ENCODE results near the gene MAD1L1. TPM values are rescaled to one million over a fixed set of nuclear protein-coding genes. Genes with fewer than 3 reads are reported as not detected.

Gene MAD1L1
- total and polyA plus RNA-seq, 2 of the 13 experiments (the other 11 are each of a cell fraction or from before 2014, with no cell fraction given): 17.4 to 64.7 TPM

DNA sequence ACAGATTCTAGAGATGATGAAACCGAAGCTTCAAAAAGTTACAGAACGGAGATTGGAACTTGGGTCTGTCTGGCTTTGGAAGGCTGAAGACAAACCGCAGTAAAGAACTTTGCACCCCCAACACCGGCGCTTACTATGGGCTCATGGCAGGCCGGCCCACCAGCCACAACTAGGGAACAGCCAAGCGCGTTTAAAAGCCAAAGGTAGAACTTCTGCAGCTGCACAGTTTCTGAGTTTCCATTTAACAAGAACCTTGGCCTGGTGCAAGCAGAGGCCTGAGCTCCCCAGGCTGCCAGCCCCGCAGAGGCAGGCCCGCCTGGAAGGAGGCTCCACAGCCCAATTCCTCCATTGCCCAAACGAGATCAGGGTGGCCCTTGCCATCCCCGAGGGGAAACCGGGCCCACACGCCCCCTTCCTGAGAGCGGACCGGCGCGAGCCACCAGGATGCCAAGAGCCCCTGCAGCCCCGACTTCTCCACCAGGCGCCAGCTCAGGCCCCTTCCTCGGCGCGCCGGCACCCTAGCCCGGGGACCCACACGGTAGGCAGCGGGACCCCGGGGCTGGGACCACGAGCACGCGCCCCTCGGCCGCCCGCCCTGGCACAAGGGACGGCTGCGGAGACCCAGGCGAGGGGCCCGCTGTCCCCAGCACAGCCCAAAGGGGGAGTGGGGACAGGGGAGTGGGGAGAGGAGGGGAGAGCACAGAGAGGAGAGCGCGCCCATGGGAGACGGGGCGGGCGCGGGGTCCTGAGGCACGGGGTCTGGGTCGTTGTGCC lies 566 bp downstream of the MAD1L1 start (continued):
- no peak for TF ChIP-seq MAFK (conservative IDR thresholded peaks at IDR 0.05 in 1 of 2, IDR thresholded peaks at IDR 0.05 in 1 of 2; ENCODE audit: low read length in 2 of 2)
- TF ChIP-seq, protein P1, sequence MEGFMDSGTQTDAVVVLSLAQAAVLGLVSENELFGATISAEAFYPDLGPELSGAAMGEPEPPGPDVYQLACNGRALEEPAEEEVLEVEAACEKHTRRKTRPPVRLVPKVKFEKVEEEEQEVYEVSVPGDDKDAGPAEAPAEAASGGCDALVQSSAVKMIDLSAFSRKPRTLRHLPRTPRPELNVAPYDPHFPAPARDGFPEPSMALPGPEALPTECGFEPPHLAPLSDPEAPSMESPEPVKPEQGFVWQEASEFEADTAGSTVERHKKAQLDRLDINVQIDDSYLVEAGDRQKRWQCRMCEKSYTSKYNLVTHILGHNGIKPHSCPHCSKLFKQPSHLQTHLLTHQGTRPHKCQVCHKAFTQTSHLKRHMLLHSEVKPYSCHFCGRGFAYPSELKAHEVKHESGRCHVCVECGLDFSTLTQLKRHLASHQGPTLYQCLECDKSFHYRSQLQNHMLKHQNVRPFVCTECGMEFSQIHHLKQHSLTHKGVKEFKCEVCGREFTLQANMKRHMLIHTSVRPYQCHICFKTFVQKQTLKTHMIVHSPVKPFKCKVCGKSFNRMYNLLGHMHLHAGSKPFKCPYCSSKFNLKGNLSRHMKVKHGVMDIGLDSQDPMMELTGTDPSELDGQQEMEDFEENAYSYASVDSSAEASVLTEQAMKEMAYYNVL (CRISPR knock-in tag; IDR thresholded peaks at IDR 0.05; ENCODE audit: borderline replicate concordance): no peak
- TF ChIP-seq ZNF296 (CRISPR knock-in tag; conservative IDR thresholded peaks at IDR 0.05): no peak
- TF ChIP-seq PBX3 (CRISPR knock-in tag; IDR thresholded peaks at IDR 0.05; ENCODE audit: borderline replicate concordance): no peak
- TF ChIP-seq RFX1 (IDR thresholded peaks at IDR 0.05): no peak
- TF ChIP-seq HMG20B (CRISPR knock-in tag; conservative IDR thresholded peaks at IDR 0.05): no peak
- peak; percentile 38 for TF ChIP-seq HNF4A (CRISPR knock-in tag; IDR thresholded peaks at IDR 0.05)
- TF ChIP-seq ZNF430 (CRISPR knock-in tag; IDR thresholded peaks at IDR 0.05): peak; percentile 3; the same call in 1 of the 2 replicates
- TF ChIP-seq RORA (CRISPR knock-in tag; IDR thresholded peaks at IDR 0.05): no peak
- no peak for TF ChIP-seq MBD4 (IDR thresholded peaks at IDR 0.05; ENCODE audit: borderline replicate concordance, low read length)
- TF ChIP-seq, protein P2, sequence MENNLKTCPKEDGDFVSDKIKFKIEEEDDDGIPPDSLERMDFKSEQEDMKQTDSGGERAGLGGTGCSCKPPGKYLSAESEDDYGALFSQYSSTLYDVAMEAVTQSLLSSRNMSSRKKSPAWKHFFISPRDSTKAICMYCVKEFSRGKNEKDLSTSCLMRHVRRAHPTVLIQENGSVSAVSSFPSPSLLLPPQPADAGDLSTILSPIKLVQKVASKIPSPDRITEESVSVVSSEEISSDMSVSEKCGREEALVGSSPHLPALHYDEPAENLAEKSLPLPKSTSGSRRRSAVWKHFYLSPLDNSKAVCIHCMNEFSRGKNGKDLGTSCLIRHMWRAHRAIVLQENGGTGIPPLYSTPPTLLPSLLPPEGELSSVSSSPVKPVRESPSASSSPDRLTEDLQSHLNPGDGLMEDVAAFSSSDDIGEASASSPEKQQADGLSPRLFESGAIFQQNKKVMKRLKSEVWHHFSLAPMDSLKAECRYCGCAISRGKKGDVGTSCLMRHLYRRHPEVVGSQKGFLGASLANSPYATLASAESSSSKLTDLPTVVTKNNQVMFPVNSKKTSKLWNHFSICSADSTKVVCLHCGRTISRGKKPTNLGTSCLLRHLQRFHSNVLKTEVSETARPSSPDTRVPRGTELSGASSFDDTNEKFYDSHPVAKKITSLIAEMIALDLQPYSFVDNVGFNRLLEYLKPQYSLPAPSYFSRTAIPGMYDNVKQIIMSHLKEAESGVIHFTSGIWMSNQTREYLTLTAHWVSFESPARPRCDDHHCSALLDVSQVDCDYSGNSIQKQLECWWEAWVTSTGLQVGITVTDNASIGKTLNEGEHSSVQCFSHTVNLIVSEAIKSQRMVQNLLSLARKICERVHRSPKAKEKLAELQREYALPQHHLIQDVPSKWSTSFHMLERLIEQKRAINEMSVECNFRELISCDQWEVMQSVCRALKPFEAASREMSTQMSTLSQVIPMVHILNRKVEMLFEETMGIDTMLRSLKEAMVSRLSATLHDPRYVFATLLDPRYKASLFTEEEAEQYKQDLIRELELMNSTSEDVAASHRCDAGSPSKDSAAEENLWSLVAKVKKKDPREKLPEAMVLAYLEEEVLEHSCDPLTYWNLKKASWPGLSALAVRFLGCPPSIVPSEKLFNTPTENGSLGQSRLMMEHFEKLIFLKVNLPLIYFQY (CRISPR knock-in tag; IDR thresholded peaks at IDR 0.05; ENCODE audit: borderline replicate concordance): no peak
- TF ChIP-seq RAD51 (IDR thresholded peaks at IDR 0.05; ENCODE audit: borderline replicate concordance): no peak
- peak; percentile 23; the same call in 1 of the 2 replicates for TF ChIP-seq ZFY (CRISPR knock-in tag; IDR thresholded peaks at IDR 0.05)
- TF ChIP-seq PITX1 (CRISPR knock-in tag; IDR thresholded peaks at IDR 0.05): no peak
- peak; percentile 86; the same call in 1 of the 2 replicates for TF ChIP-seq KDM5A (IDR thresholded peaks at IDR 0.05; ENCODE audit: borderline replicate concordance, low read length)
- no peak for TF ChIP-seq TBX3 (IDR thresholded peaks at IDR 0.05; ENCODE audit: borderline replicate concordance)
- TF ChIP-seq REL (CRISPR knock-in tag; conservative IDR thresholded peaks at IDR 0.05): 0 out of 2 replicates have a peak, but pooled peaks have one; percentile 29
- peak; percentile 64; the same call in 1 of the 2 replicates for TF ChIP-seq ZNF879 (CRISPR knock-in tag; IDR thresholded peaks at IDR 0.05)
- no peak for TF ChIP-seq ZNF124 (CRISPR knock-in tag; IDR thresholded peaks at IDR 0.05)
- 0 out of 2 replicates have a peak, but pooled peaks have one; percentile 28 for TF ChIP-seq ATF7-NPFF (CRISPR knock-in tag; IDR thresholded peaks at IDR 0.05; ENCODE audit: low read depth)
- TF ChIP-seq KMT2B (CRISPR knock-in tag; IDR thresholded peaks at IDR 0.05): 0 out of 2 replicates have a peak, but pooled peaks have one; percentile 34
- TF ChIP-seq IRX3 (CRISPR knock-in tag; IDR thresholded peaks at IDR 0.05; ENCODE audit: borderline replicate concordance, low read depth): peak; percentile 61; the same call in 1 of the 2 replicates
- TF ChIP-seq REXO4 (CRISPR knock-in tag; IDR thresholded peaks at IDR 0.05; ENCODE audit: borderline replicate concordance): 0 out of 2 replicates have a peak, but pooled peaks have one; percentile 46
- no peak for TF ChIP-seq CHD4 (IDR thresholded peaks at IDR 0.05; ENCODE audit: borderline replicate concordance, low read length)

Data from HepG2 (cell line).